WERI-Rb-1 (cell line): ENCODE data around the gene AFF3.

Experiments used
- DNase-seq: peaks from one replicate; pipeline ENCODE4 v3.0.0-alpha.2; 2020
- H3K27ac ChIP-seq: fragments of 250-450 bp; sonication (Bioruptor Pico); 2 replicates; pipeline ENCODE4 v1.5.1; 2020; ENCODE audit warnings: mild to moderate bottlenecking, moderate library complexity
- H3K27me3 ChIP-seq: fragments of 250-450 bp; sonication (Bioruptor Pico); 2 replicates; pipeline ENCODE4 v1.5.1; 2021; ENCODE audit warnings: mild to moderate bottlenecking, low read depth, moderate library complexity; ENCODE audit not compliant: insufficient read depth, severe bottlenecking
- H3K36me3 ChIP-seq: fragments of 250-450 bp; sonication (Bioruptor Pico); 2 replicates; pipeline ENCODE4 v1.5.1; 2020; ENCODE audit warnings: mild to moderate bottlenecking, moderate library complexity
- H3K4me3 ChIP-seq: 2 replicates; pipeline ENCODE4 v1.5.1; 2011; ENCODE audit warnings: low read depth, mild to moderate bottlenecking, control low read depth, low read length
- H3K9me3 ChIP-seq: fragments of 250-450 bp; sonication (Bioruptor Pico); 2 replicates; pipeline ENCODE4 v1.5.1; 2021; ENCODE audit warnings: mild to moderate bottlenecking, moderate library complexity; ENCODE audit not compliant: severe bottlenecking
- TF ChIP-seq, protein P1 (sequence below): IDR thresholded peaks from 2 replicates; pipeline ENCODE4 v1.5.1; 2011; ENCODE audit warnings: low read depth, mild to moderate bottlenecking, control low read depth, inconsistent platforms, low read length

The AFF3 gene

DNA sequence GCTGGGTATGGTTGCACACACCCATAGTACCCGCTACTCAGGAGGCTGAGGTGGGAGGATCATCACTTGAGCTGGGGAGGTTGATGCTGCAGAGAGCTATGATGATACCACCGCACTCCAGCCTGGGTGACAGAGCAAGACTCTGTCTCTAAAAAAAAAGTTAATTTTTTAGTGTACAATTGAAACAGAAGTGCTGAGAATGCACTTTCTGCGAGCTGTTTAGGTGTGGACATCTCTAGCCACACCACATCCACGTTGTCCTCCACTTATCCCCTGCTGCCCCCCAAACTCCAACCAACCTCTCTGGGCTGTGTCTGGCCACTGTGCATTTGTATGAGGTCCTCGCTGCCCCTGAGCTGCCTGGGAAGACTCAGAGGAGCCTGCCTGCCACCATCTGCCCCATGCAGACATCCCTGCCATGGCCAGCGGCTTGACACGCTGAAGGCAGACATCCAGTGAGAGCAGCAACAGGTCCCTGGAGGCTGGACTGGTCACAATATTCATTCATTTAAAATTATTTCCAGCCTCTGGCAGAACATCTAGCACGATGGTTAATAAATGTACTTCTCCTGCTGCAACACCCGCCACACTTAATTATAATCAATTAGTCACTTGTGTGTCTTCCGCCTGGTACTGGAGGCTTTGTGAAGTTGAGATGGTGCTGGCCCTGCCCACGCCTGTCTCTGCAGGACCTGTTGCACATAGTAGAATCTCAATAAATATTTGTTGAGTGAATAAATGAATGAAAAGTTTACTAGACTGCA lies 3.7 kb upstream of the AFF3 start:
- DNase-seq: no peak
- no peak overlapping the region for H3K27ac ChIP-seq
- H3K27me3 ChIP-seq: no peaks in the 10 kb centered on the region
- no peaks in the 10 kb centered on the region for H3K9me3 ChIP-seq
- no peak overlapping the region for H3K4me3 ChIP-seq
- no peaks in the 10 kb centered on the region for H3K36me3 ChIP-seq
- TF ChIP-seq, protein P1, sequence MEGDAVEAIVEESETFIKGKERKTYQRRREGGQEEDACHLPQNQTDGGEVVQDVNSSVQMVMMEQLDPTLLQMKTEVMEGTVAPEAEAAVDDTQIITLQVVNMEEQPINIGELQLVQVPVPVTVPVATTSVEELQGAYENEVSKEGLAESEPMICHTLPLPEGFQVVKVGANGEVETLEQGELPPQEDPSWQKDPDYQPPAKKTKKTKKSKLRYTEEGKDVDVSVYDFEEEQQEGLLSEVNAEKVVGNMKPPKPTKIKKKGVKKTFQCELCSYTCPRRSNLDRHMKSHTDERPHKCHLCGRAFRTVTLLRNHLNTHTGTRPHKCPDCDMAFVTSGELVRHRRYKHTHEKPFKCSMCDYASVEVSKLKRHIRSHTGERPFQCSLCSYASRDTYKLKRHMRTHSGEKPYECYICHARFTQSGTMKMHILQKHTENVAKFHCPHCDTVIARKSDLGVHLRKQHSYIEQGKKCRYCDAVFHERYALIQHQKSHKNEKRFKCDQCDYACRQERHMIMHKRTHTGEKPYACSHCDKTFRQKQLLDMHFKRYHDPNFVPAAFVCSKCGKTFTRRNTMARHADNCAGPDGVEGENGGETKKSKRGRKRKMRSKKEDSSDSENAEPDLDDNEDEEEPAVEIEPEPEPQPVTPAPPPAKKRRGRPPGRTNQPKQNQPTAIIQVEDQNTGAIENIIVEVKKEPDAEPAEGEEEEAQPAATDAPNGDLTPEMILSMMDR: no peak

- no peaks in the 10 kb centered on the region for H3K27me3 ChIP-seq
- TF ChIP-seq, protein P1: no peak
These were observed 896 bp upstream of the AFF3 start for GRCh38 chr2:100143286-100143685.

GRCh38 chr2:100141906-100142305 lies 484 bp downstream of the AFF3 start:
- Histone ChIP-seq H3K4me3 (no peak overlapping the region), H3K9me3 (no peaks in the 10 kb centered on the region), H3K27me3 (no peaks in the 10 kb centered on the region), H3K27ac (no peak overlapping the region), H3K36me3 (no peaks in the 10 kb centered on the region)
- TF ChIP-seq, protein P1: no peak
- DNase-seq: no peak

More at GRCh38 chr2:100143286-100143685, 896 bp upstream of the AFF3 start:
- Histone ChIP-seq H3K4me3 (no peak overlapping the region), H3K27ac (no peak overlapping the region), H3K36me3 (no peaks in the 10 kb centered on the region), H3K9me3 (no peaks in the 10 kb centered on the region)
- DNase-seq: no peak

- Histone ChIP-seq H3K27me3 (no peaks in the 10 kb centered on the region), H3K9me3 (no peaks in the 10 kb centered on the region), H3K36me3 (no peaks in the 10 kb centered on the region), H3K4me3 (no peak overlapping the region), H3K27ac (no peak overlapping the region)
- no peak for DNase-seq
- TF ChIP-seq, protein P1: no peak
These were observed 1.8 kb downstream of the AFF3 start for GRCh38 chr2:100140582-100140981.

- TF ChIP-seq, protein P1: no peak
- Histone ChIP-seq H3K9me3 (no peaks in the 10 kb centered on the region), H3K27me3 (no peaks in the 10 kb centered on the region), H3K4me3 (no peak overlapping the region), H3K36me3 (no peaks in the 10 kb centered on the region), H3K27ac (no peak overlapping the region)
- DNase-seq: no peak
These were observed 4.4 kb downstream of the AFF3 start for GRCh38 chr2:100137866-100138570.
